Transverse colon (tissue), 4 donors: ENCODE data around the gene ESYT2.

ENCODE experiments used
- EP300 ChIP-seq: sonication (generic); formaldehyde crosslinking; IDR thresholded peaks from one replicate; pipeline ENCODE4 v1.6.1; 2017; ENCODE audit warnings: antibody characterized with exemption, low read depth
- POLR2AphosphoS5 ChIP-seq, 3 donors: sonication (generic); formaldehyde crosslinking; IDR thresholded peaks; one replicate each; pipeline ENCODE4 v1.6.1; 2016; ENCODE audit warnings: antibody characterized with exemption in 3 of 3
- TF ChIP-seq, protein P1 (sequence below), 5 experiments: fragments of 200-600 bp in 3 of 5; fragments of 450-650 bp in 2 of 5; sonication (generic) in 3 of 5; IDR thresholded peaks; 1 replicate in 2 of 5; 2 replicates in 3 of 5; pipeline ENCODE4 v1.5.1; 2016 to 2017; ENCODE audit warnings: antibody characterized with exemption in 5 of 5, inconsistent platforms in 3 of 5, mild to moderate bottlenecking in 2 of 5, moderate library complexity in 1 of 5

DNA sequence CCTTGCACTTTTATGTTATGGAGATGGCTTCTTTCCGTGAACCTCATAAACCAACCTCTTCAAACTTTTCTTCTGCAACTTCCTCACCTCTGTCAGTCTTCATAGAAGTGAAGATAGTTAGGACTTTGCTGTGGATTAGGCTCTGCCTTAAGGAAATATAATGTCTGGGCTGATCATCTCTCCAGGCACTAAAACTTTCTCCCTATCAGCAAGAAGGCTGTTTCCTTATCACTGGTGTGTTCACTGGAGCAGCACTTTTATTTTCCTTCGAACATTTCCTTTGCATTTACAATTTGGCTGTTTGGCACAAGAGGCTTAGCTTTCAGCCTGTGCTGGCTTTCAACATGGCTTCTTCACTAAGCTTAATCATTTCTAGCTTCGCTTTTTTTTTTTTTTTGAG, 52.8 kb downstream of the ESYT2 start:
- TF ChIP-seq, protein P1, sequence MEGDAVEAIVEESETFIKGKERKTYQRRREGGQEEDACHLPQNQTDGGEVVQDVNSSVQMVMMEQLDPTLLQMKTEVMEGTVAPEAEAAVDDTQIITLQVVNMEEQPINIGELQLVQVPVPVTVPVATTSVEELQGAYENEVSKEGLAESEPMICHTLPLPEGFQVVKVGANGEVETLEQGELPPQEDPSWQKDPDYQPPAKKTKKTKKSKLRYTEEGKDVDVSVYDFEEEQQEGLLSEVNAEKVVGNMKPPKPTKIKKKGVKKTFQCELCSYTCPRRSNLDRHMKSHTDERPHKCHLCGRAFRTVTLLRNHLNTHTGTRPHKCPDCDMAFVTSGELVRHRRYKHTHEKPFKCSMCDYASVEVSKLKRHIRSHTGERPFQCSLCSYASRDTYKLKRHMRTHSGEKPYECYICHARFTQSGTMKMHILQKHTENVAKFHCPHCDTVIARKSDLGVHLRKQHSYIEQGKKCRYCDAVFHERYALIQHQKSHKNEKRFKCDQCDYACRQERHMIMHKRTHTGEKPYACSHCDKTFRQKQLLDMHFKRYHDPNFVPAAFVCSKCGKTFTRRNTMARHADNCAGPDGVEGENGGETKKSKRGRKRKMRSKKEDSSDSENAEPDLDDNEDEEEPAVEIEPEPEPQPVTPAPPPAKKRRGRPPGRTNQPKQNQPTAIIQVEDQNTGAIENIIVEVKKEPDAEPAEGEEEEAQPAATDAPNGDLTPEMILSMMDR (IDR thresholded peaks at IDR 0.05) = no peak
- TF ChIP-seq POLR2AphosphoS5 (IDR thresholded peaks at IDR 0.05) (peak in 1 of 3 donors; percentile 19), EP300 (no peak)
